NCI-H2029 treated with DMSO at 0.1 percent for 48 hours (cell line): Measurements from ENCODE around the gene CTNNA3.

Experiments used
- DNase-seq: peaks from one replicate; lab custom pipeline; 2025; lab: John Stamatoyannopoulos, UW

CTNNA3 gene

DNA sequence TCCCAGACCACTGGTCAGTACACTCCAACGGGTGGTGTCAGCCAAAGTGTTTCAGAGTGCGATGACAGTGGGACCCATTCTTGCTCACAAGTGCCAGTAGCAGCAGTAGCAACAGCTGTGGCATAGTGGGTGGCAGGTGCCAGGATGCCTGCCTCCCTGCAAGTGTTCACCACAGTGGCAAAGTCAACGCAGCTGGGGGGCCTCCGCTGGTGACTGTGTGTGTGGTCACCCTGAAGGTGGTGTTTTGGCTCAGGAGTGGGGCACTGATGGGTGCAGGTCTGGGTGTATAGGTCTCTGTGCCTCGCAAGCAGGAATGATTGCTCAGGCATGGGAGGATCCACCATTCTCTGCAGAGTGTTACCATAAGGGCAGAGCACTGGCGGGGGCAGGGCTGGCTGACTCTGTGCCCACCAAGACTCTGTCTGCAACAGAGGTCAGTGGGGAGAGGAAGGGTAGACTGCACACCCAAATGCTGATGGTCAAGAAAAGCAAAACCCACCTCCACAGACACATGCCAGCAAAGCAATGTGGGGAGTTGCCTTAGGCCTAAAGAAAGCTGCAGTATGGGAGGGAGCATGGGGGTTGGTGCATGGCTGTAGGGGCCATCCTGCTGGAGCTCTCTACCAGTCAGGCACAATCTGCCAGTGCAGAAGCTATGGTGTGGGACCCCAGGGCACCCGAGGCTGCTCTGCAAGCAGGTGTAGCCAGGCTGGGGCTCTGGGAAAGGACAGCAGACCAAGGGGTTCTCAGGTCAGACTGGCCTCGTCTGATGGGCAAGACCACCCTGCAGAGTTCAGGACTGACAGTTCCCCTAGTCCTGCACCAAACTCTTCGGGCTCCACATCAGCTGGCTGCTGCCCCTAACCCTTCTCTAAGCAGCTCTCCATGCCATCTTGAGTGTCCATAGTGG lies 368.1 kb downstream of the CTNNA3 start:
- no peak for DNase-seq

DNA sequence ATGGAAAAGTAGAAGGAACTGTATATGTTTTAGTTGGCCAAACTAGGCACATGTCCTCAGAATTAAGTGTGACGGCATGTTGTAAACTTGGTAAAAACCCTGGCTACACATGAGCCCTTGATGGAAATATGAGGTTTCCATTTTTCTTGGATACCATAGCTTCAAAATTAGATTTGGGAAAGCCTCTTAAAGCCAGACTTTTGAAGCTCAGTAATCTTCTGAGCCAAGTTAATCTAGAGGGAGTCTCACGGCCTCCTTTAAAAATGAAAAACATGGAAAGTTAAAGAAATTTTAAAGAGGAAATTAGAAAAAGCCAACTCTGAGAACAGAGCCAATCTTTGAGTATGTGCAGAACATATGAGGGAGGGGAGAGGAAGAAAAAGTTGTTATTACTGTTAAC lies 376.0 kb downstream of the CTNNA3 start:
- no peak for DNase-seq

DNA sequence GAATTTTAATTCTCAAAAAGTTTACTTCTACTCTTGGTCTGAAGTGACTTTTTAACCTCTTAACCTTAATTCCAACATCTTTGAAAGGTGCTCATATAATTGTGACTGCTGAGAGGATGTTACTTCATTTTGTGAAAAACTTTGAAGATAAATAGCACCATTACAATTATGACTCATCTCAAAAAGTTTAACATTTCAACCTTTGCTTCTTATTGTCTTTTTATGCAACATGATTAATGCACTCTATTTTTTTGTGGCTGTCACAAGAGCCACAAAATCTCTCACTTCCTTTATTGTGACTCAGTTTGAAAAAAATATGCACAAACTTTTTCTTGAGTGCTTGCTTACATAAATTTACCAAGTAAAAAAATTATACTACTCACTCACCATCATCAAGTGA lies 387.1 kb downstream of the CTNNA3 start:
- no peak for DNase-seq

DNA sequence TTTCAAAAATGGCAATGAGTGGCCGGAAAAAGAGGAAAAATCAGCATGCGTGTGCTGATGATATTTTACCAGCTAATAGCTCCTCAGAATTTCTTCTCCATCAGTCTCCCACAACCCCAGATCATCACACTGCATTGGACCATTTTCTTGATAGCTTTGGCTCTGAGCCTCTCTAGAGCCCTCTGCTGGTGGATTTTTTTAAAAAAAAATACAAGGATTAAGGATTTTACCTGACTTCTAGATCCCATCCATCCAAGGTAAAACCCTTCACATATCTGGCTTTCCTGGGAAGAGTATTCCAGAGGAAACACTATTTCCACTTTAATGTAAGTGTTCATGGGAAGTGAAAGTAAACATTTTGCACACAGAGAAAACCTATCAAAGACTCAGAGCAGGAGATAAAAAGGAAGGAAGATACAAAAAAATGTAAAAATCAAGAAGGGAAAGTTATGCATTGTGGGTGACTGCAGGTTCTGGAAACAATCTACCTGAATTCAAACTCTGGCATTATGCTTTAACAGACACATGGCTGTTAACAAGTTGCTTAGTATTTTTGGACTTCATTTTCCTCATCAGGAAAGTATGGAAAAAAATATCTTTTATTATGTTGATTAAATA lies 389.3 kb downstream of the CTNNA3 start:
- no peak for DNase-seq

DNA sequence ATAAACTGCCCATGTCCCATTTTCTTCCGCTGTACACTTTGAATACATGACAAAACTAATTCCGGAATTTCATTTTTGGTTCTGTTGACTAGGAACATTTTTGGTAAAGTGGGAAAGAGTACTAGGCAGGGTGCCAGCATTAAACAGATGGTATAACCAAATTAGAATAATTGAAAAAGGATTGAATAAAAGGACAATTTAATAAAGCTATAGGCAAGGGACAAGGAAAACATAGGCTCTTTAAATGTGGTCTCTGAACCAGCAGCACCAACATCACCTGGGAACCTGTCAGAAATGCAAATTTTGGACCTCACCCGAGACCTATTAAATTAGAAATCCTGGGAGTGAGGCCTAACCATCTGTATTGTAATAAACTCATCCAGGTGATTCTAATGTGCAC lies 393.3 kb downstream of the CTNNA3 start:
- DNase-seq = no peak

DNA sequence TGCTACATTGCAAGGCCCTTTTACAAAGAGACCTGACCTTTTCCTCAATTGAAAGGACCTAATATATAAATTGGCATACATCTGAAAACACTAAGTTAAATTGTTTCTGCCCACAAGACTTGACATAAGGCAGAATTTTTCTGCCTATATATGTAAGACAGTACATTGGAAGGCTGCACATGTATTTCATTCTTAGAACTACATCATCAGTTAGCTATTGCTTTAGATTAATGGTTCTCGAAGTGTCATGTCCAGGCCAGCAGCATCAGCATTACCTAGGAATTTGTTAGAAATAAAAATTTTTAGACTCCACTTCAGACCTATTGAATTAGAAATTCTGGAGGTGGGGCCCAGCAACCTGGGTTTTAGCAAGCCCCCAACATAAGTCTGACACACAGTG lies 396.2 kb downstream of the CTNNA3 start:
- DNase-seq = no peak

DNA sequence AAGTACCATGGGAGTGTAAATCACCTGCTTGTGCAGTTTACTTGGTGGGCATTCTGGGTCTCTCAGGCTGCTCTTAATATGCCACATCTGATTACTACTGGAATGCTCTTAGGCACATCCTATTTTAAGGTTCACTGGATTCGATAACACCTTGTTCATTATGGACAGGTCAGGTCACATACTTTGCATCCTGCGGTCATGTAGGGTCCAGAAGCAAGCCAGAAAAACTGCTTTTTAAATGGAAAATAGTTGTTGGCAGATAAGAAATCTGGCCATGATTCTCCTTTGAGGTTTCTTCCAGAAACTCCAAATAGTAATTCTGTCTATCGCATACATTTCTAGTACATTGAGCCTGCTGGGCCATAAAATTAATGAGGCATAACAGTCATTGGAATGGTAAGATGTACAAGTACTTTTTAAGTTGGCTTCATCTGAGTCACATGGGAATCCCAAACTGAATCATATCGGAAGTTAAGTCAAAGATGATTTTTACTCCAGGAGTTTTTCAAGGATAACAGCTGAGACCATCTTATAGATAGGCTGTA lies 398.3 kb downstream of the CTNNA3 start:
- DNase-seq = no peak

DNA sequence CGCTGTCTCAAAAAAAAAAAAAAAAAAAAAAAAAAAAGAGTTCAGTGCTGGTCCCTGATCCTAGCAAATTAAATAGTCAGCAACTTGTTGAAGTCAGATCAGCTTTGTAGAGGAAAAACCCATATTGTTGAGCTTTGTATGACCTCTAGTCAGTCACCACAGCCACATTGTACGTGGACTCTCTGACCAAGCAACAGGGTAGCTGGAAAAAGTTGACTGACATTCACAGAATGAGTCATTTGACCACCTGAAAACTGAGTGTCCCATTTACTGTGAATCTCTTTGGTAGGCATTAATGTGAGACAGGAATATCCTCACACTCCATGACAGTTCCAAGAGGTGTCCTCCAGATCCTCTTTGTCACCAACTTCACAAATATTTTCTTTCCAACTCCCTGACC lies 399.1 kb downstream of the CTNNA3 start:
- no peak for DNase-seq

DNA sequence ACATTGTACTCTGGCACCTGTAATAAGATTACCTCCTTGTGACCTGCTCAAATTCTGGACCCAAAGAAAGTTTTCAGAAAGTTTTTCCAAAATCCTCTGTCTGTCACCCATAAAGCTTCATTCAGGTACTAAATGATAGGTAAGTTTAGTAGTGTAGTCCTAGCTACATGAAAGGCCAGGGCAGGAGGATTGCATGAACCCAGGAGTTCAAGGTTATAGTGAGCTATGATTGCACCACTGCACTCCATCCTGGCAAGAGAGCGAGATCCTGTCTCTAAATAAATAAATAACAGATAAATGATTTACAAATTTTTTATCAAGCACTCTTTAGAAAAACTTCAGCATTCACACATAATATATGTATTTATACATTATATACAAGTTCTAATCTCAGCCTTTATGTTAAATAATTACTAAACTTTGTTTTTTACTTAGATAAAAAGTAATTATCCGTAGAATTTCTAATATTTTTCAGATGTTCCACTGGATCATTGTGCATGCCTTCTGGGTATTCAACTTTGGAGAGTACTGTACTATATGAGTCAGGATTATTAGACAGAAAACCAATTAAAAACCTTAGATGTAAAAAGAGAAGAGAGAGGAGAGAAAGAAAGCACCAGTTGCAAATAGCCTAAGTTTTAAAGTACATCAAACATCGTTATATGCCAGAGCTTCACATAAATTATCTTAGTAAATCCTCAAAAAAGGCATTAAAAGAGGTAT lies 407.1 kb downstream of the CTNNA3 start:
- no peak for DNase-seq

DNA sequence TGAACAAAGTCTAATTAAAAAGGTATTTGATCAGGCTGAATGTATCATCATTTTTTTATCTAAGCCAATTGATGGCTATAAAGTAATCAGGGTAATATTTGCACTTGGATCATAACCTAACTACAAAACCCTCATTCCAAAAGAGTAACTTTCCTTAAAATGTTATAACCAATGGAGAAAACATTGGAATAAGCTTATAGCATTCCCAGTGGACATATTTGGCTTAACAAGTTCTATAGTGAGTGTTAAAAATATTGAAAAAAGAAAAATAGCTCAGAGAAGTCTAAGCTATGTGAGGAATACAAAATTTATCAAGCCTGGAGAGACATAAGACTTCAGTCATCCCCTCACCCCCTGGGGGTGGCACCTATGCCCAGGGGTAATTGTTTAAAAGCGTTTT lies 411.4 kb downstream of the CTNNA3 start:
- DNase-seq = no peak

DNA sequence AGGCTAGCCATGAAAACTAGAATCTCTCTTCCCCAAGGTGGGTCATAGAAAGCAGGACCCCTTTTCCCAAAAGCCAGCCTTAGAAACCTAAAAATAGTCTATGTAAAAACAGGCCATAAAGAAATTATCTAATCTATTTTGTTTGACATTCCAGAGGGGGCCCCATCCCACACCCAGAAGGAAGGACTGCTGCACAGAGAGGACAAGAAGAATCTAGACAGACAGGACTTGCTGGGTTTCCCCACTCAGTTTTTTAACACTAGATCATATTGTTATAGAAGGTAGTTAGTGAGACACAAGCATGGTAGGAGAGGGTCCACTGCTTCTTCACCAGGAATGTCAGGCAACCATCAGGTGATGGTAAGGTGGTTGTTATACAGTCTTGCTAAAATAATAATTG lies 413.1 kb downstream of the CTNNA3 start:
- DNase-seq = no peak

DNA sequence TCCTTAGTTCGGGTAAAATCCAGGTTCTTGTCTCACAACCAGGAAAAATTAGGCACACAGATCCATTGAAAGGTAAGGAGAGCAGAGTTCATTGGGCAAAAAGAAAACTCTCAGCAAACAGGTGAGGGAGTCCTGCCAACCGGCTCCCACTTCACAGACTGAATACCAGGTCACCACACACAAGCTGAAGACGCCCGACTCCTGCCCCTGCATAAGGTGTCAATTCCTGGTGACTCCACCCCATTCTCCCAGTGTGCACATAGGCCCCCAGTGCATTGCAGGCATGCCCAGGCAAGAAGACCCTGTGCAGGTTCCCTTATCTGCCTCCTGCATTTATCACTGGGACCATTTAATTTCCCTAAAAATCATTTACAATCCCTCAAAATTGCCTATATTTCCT lies 415.6 kb downstream of the CTNNA3 start:
- DNase-seq = no peak

DNA sequence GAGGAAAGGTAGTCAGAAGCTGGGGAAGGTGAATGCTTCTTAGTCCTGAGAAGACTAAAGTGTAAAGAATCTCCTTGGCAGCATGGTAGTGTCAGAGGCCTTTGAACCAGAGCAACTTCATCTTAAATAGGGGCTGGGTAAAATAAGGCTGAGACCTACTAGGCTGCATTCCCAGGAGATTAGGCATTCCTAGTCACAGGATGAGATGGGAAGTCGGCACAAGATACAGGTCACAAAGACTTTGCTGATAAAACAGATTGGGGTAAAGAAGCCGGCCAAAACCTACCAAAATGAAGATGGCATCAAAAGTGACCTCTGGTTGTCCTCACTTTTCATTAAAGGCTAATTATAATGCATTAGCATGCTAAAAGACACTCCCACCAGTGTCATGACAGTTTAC lies 418.6 kb downstream of the CTNNA3 start:
- DNase-seq = no peak

DNA sequence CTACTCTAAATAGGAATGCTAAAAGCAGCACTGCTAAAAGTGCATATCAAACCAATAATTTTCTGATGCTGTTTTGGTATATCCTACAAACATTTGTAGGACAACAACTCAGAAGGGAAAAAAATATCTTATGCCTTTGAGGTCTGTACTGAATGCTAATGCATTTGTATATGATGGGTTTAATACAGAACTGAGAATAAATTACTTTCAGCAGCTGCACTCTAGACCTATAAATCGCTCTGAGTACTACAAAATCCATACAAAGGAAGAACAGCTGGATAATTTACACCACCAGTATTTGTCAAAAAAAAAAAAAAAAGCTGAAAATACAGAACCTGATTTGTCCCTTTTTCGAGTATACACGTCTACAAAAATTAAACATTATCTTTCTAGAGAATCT lies 426.2 kb downstream of the CTNNA3 start:
- no peak for DNase-seq

DNA sequence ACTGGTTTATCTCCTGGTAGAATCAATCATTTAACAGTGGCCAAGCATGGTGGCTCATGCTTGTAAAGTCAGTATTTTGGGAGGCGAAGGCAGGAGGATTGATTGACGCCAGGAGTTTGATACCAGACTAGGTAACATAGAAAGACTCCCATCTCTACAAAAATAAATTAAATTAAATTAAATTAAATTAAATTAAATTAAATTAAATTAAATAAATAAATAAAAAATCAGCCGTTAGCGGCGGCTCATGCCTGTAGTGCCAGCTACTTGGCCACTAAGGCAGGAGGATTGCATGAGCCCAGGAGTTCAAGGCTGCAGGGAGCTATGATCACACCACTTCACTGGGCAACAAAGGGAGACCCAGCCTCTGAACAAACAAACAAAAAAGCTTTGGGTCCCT lies 427.8 kb downstream of the CTNNA3 start:
- DNase-seq = no peak

DNA sequence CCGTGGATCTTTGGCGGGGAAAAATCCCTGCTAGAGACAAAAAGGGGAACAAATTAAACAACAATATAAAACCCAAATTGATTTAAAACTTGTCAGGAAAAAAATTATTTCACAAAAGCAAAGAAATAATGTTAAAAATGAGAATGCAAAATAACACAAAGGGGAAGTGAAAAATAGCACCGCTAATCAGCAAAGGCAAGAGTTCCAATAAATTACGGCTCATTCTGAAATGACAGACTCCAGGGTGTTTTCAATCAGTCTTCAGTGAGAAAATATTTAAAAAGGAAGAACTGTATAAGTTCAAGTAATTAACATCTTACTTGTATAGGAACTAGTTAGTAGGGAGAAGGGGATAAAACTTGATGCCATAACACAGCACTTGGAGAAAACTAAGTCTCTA lies 433.3 kb downstream of the CTNNA3 start:
- no peak for DNase-seq

DNA sequence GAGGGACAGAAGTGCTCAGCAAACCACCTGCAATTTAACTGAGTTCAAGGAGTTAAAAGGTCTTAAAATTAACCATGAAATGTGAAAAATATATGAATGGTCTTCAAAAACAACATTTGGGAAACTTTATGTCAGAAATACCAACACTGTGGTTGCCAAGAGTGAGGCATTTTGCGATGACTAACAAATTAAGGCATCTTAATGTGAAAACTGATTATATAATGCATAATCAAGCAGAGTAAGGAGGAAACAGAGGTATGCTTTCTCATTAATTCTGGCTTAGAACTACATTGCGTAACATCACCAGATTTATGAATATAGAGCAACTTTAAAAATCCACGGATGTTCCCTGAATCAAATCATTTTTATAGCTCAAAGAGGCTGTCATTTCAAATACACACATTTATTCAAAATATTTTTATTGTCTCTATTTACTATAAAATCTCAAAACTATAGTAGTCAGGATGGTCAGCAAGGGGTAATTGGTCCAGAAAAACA lies 434.6 kb downstream of the CTNNA3 start:
- DNase-seq = no peak

DNA sequence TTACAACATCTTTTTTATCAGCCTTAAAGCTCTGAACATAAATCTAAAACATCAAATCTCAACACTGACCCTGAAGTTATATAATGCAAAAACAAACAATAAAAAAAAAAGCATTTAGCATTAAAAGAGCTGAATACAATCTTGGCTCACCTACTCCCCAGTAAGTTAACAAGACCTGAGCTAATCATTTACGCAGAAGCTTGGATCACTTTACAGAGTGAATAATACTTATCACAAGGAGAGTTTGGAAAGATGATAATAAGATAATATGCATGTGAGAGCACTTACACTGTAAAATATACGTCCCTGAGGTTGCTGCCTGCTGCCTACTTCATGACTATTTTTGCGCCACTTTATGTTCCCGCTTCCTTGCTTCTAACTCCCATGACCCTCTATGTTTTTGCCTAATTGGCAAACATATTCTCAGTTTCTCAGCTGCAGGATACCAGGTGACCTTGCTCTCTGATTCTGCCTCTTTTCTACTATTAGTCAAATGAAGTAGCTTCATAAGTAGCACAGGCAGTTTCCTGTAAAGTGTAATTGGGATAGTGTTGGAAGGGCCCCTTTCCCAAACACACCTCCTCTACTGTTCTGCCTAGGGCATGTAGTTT lies 436.6 kb downstream of the CTNNA3 start:
- no peak for DNase-seq

DNA sequence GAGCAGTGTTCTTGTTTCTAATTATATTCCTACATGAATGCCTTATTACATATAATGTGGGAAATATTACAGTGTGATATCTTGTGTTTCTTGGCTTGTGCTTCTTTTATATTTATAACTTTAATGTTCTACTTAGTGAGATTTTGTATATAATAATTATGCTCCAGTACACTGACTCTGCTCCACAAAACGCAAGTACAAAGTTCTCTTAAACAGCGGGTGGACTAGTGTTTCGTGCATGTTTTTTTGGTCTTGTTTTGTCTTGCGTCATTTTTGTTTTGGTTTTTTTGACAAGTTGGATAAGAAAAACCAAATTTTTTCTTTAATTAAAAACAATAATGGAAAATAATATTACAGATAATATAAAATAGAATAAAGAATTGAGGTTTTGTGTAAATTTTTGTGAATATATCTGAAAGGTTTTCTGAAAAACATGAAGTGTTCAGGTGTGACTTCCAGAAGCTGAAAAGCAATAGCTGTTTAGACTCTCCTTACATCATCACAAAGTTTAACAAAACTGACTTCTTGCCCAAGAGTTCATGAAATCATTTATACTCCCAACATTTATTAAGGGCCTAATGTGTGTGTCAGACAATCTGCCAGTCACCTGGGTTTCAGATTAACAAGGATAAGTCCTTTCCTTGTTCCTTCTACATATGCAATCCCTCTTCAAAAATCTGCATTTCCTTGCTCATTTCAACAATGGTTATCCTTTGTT lies 438.4 kb downstream of the CTNNA3 start:
- no peak for DNase-seq

DNA sequence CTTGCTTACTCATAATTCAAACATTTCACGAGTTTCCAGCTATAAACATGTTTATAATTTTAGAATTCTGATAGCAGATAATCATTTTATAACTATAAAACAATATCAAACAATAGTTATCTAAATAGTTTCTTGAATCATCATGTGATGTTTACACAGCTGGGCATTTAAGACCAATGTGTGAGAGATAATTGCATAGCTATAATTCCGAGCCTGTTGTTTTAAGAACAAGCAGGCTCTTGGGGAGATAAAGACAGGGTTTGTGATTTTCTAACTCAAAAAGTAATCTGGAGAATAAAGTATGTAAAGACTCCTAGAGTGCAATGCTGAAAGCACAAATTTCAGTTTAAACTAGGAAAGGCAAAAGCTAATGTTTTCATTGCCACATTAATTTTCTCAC lies 439.0 kb downstream of the CTNNA3 start:
- DNase-seq = no peak

DNA sequence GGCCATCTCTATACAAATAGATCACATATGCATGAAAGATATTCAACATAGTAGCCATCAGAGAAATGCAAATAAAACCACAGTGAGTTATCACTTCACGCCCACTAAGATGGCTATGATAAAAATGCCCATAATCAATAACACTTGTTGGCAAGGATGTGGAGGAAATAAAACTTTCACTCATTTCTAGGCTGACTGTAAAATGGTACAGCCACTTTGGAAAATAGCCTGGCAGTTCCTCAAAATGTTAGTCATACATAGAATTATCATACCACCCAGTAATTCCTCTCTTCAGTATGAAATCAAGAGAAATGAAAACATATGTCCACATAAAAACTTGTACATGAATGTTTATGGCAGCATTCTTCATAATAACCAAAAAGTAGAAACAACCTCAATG lies 445.3 kb downstream of the CTNNA3 start:
- no peak for DNase-seq
